ENCODE measurements around the gene TNPO2.

TNPO2 gene

GRCh38 chr19:12675399-12675798 is 48.3 kb downstream of the TNPO2 start:
- DNase-seq (ENCODE audit: low read depth) = no peak

GRCh38 chr19:12672744-12673143 is 51.0 kb downstream of the TNPO2 start:
- no peak for DNase-seq (ENCODE audit: low read depth)

GRCh38 chr19:12670159-12670928 is 53.4 kb downstream of the TNPO2 start:
- DNase-seq (ENCODE audit: low read depth) = no peak

GRCh38 chr19:12669270-12670158 is 54.2 kb downstream of the TNPO2 start:
- peak; percentile 87 for DNase-seq (ENCODE audit: low read depth)

- DNase-seq (ENCODE audit: low read depth) = peak; percentile 88
These were observed 54.8 kb downstream of the TNPO2 start for GRCh38 chr19:12668932-12669269.

GRCh38 chr19:12668346-12668745 is 55.4 kb downstream of the TNPO2 start:
- no peak for DNase-seq (ENCODE audit: low read depth)

GRCh38 chr19:12667731-12668302 is 55.9 kb downstream of the TNPO2 start:
- DNase-seq (ENCODE audit: low read depth) = no peak

- DNase-seq (ENCODE audit: low read depth) = peak; percentile 69
These were observed 57.3 kb downstream of the TNPO2 start, which contains the start of the genes MAN2B1 and WDR83 for GRCh38 chr19:12666265-12667048. MAN2B1 (minus strand) TSS chr19:12666742; CDS start chr19:12666701, 41 bp downstream. WDR83 (plus strand) TSS chr19:12666807; CDS start chr19:12669791, 2,984 bp downstream.

- DNase-seq (ENCODE audit: low read depth) = no peak
These were observed 58.0 kb downstream of the TNPO2 start for GRCh38 chr19:12665671-12666264.

- DNase-seq (ENCODE audit: low read depth) = no peak
These were observed 58.5 kb downstream of the TNPO2 start for GRCh38 chr19:12665281-12665573.

- no peak for DNase-seq (ENCODE audit: low read depth)
These were observed 59.1 kb downstream of the TNPO2 start for GRCh38 chr19:12664406-12665280.

GRCh38 chr19:12660980-12661379 is 62.8 kb downstream of the TNPO2 start:
- no peak for DNase-seq (ENCODE audit: low read depth)

GRCh38 chr19:12657966-12658365 is 65.8 kb downstream of the TNPO2 start:
- DNase-seq (ENCODE audit: low read depth) = no peak

GRCh38 chr19:12656899-12657571 is 66.7 kb downstream of the TNPO2 start:
- DNase-seq (ENCODE audit: low read depth) = no peak

GRCh38 chr19:12655546-12655945 is 68.2 kb downstream of the TNPO2 start:
- DNase-seq (ENCODE audit: low read depth) = no peak

- no peak for DNase-seq (ENCODE audit: low read depth)
These were observed 71.5 kb downstream of the TNPO2 start for GRCh38 chr19:12652219-12652618.

- no peak for DNase-seq (ENCODE audit: low read depth)
These were observed 73.8 kb downstream of the TNPO2 start for GRCh38 chr19:12649941-12650340.
